ENCODE data around the gene IL1RAPL1.

Gene IL1RAPL1

DNA sequence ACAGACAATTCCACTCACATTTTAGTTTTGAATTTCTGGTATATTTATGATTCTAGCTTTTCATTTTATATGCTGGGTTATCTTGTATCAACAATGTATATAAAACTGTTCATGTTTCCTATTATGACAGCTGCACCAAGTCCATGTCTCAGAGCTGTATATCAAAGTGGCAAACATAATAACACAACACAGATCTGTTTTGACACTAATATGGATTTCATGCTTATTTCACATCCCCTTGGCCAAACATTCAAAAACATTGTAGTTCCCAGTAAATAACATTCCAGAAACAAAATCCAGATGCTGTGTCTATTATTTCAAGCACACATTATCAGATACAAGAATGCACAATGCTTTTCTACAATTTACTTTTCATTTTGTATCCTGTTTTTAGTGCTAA, 1247.5 kb downstream of the IL1RAPL1 start:
- Histone ChIP-seq H3K9me3 (ENCODE audit: insufficient read depth, low read length) (no peaks in the 10 kb centered on the region), H3K9me2 (replicated peaks; ENCODE audit: insufficient read depth, low read length) (no peaks in the 10 kb centered on the region), H4K20me1 (ENCODE audit: low read depth, low read length) (no peaks in the 10 kb centered on the region), H3F3A (ENCODE audit: insufficient read depth) (no peaks in the 10 kb centered on the region), H3K79me2 (ENCODE audit: insufficient read depth, low read length) (no peaks in the 10 kb centered on the region), H3K36me3 (ENCODE audit: low read length) (no peaks in the 10 kb centered on the region), H3K27ac (ENCODE audit: low read depth, low read length) (no peak overlapping the region), H3K4me2 (ENCODE audit: low read depth, low read length, poor library complexity, severe bottlenecking) (no peak overlapping the region), H3K4me3 (ENCODE audit: insufficient read depth, low read length, poor library complexity, severe bottlenecking) (no peak overlapping the region), H3K9ac (ENCODE audit: low read length) (no peak overlapping the region), H3K27me3 (ENCODE audit: low read length) (no peaks in the 10 kb centered on the region), H2AFZ (ENCODE audit: low read depth, low read length, severe bottlenecking) (no peak overlapping the region)
- no peak for TF ChIP-seq EZH2phosphoT487 (conservative IDR thresholded peaks at IDR 0.05; ENCODE audit: low read length)
- no peak for TF ChIP-seq CTCF (IDR thresholded peaks at IDR 0.05; ENCODE audit: insufficient read depth, low read length, poor library complexity, severe bottlenecking)

GRCh38 chrX:29841750-29842149, 1254.5 kb downstream of the IL1RAPL1 start:
- Histone ChIP-seq H4K20me1 (ENCODE audit: low read depth, low read length) (no peaks in the 10 kb centered on the region), H3K9ac (ENCODE audit: low read length) (no peak overlapping the region), H3K9me3 (ENCODE audit: insufficient read depth, low read length) (no peaks in the 10 kb centered on the region), H3F3A (ENCODE audit: insufficient read depth) (no peaks in the 10 kb centered on the region), H3K9me2 (replicated peaks; ENCODE audit: insufficient read depth, low read length) (no peaks in the 10 kb centered on the region), H3K79me2 (ENCODE audit: insufficient read depth, low read length) (no peaks in the 10 kb centered on the region), H3K27ac (ENCODE audit: low read depth, low read length) (no peak overlapping the region), H3K4me2 (ENCODE audit: low read depth, low read length, poor library complexity, severe bottlenecking) (no peak overlapping the region), H3K27me3 (ENCODE audit: low read length) (no peaks in the 10 kb centered on the region), H3K36me3 (ENCODE audit: low read length) (no peaks in the 10 kb centered on the region), H2AFZ (ENCODE audit: low read depth, low read length, severe bottlenecking) (no peak overlapping the region), H3K4me3 (ENCODE audit: insufficient read depth, low read length, poor library complexity, severe bottlenecking) (no peak overlapping the region)
- TF ChIP-seq EZH2phosphoT487 (conservative IDR thresholded peaks at IDR 0.05; ENCODE audit: low read length) (no peak), CTCF (IDR thresholded peaks at IDR 0.05; ENCODE audit: insufficient read depth, low read length, poor library complexity, severe bottlenecking) (no peak)

- no peak overlapping the region for H3K9ac ChIP-seq (ENCODE audit: low read length)
- no peaks in the 10 kb centered on the region for H3K36me3 ChIP-seq (ENCODE audit: low read length)
- H3K79me2 ChIP-seq (ENCODE audit: insufficient read depth, low read length) = no peaks in the 10 kb centered on the region
- no peaks in the 10 kb centered on the region for H3F3A ChIP-seq (ENCODE audit: insufficient read depth)
- TF ChIP-seq CTCF (IDR thresholded peaks at IDR 0.05; ENCODE audit: insufficient read depth, low read length, poor library complexity, severe bottlenecking) (no peak), EZH2phosphoT487 (conservative IDR thresholded peaks at IDR 0.05; ENCODE audit: low read length) (no peak)
- H4K20me1 ChIP-seq (ENCODE audit: low read depth, low read length) = no peaks in the 10 kb centered on the region
- no peak overlapping the region for H3K4me3 ChIP-seq (ENCODE audit: insufficient read depth, low read length, poor library complexity, severe bottlenecking)
- no peak overlapping the region for H2AFZ ChIP-seq (ENCODE audit: low read depth, low read length, severe bottlenecking)
- no peaks in the 10 kb centered on the region for H3K27me3 ChIP-seq (ENCODE audit: low read length)
- H3K9me3 ChIP-seq (ENCODE audit: insufficient read depth, low read length) = no peaks in the 10 kb centered on the region
- no peak overlapping the region for H3K4me2 ChIP-seq (ENCODE audit: low read depth, low read length, poor library complexity, severe bottlenecking)
- H3K9me2 ChIP-seq (replicated peaks; ENCODE audit: insufficient read depth, low read length) = no peaks in the 10 kb centered on the region
- no peak overlapping the region for H3K27ac ChIP-seq (ENCODE audit: low read depth, low read length)
Measured at GRCh38 chrX:29842552-29842951, 1255.3 kb downstream of the IL1RAPL1 start.
